ENCODE data around the gene CDK19.

CDK19 gene

DNA sequence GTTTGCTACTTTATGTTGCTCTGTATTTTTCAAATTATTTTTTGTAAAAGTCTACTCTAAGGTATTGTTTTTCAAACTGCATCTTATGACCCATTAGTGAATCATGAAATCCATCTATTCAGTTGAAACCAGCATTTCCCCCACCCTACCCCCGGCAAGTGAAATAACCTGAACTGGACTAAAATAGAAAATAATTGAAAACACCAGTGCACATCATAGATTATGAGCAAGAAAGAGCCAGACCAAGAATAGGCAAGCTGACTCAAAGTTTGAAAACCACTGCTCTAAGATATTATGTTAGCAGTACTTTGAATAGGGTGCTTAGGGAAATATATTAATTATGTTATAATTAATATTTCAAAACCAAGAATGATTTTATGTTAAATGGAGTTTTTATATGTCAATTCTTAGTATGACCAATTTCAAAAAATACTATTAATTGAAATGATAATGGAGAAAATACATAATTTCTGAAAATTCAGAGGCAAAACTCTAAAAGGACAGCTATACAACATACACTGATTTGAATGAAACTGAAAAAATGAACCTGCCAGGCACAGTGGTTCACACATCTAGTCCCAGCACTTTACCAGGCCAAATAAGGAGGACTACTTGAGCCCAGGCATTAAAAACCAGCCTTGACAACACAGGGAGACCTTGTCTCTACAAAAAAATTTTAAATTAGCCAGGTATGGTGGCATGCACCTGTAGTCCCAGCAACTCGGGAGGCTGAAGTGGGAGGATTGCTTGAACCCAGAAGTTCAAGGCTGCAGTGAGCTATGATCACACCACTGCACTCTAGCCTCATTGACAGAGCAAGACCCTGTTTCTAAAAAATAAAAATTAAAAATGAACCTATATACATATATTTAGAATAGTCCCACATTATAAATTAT lies 112.0 kb downstream of the CDK19 start:
- no peak overlapping the region for H3K27ac ChIP-seq
- TF ChIP-seq ZFX (IDR thresholded peaks at IDR 0.05) (no peak), CTCF (conservative IDR thresholded peaks at IDR 0.05) (no peak)

- no peak overlapping the region for H3K27ac ChIP-seq
- TF ChIP-seq CTCF (conservative IDR thresholded peaks at IDR 0.05) (no peak), ZFX (IDR thresholded peaks at IDR 0.05) (no peak)
Measured at GRCh38 chr6:110699780-110700179, 115.5 kb downstream of the CDK19 start.

- H3K27ac ChIP-seq: no peak overlapping the region
Measured at GRCh38 chr6:110693994-110694393, 121.3 kb downstream of the CDK19 start.

DNA sequence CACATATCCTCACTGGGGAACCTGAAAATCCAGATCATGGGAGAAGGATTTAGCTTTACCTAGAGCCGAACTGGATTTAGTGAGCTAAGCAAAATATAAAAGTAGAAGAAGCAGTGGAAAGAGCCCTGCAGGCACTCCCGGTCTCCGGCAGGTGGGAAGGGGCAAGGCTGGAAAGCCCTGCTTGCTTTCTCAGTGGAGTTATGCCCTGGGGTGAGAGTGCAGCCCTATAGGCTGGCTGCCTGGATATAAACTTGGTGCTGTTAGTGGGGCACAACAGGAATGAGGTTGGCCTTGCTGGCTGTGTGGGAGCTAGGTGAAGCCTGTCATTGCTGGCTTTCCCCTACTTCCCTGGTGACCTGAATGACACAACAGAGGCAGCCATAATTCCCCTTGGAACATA lies 122.0 kb downstream of the CDK19 start:
- peak overlapping the region; percentile 30; the same call in 1 of the 2 replicates for H3K27ac ChIP-seq
- TF ChIP-seq ZFX (IDR thresholded peaks at IDR 0.05) (no peak), CTCF (conservative IDR thresholded peaks at IDR 0.05) (no peak)

More at GRCh38 chr6:110693994-110694393, 121.3 kb downstream of the CDK19 start:
- TF ChIP-seq CTCF (conservative IDR thresholded peaks at IDR 0.05): no peak

DNA sequence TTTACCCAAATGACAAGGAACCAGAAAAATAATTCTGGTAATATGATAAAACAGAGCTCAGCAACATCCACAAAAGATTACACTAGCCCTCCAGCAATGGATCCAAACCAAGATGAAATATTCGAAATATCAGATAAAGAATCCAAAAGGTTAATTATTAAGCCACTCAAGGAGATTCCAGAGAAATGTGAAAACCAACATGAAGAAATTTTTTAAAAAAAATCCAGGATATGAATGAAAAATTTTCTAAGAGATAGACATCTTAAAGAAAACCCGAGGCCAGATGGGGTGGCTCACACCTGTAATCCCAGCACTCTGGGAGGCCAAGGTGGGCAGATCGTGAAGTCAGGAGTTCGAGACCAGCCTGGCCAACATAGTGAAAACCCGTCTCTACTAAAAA lies 124.4 kb downstream of the CDK19 start:
- TF ChIP-seq CTCF (conservative IDR thresholded peaks at IDR 0.05) (no peak), ZFX (IDR thresholded peaks at IDR 0.05) (no peak)
- H3K27ac ChIP-seq: no peak overlapping the region

GRCh38 chr6:110690106-110690654 lies 125.1 kb downstream of the CDK19 start:
- TF ChIP-seq CTCF (conservative IDR thresholded peaks at IDR 0.05) (no peak), ZFX (IDR thresholded peaks at IDR 0.05) (no peak)

GRCh38 chr6:110689275-110689935 lies 125.9 kb downstream of the CDK19 start:
- H3K27ac ChIP-seq: peak overlapping the region; percentile 79
- TF ChIP-seq CTCF (conservative IDR thresholded peaks at IDR 0.05) (no peak), ZFX (IDR thresholded peaks at IDR 0.05) (no peak)

More at GRCh38 chr6:110690106-110690654, 125.1 kb downstream of the CDK19 start:
- H3K27ac ChIP-seq: peak overlapping the region; percentile 79

All from C4-2B (cell line).